GM12878 (cell line): Measurements from ENCODE around the gene CIRBP. TPM values are rescaled to one million over a fixed set of nuclear protein-coding genes. Genes with fewer than 3 reads are reported as not detected.

Source experiments
- ATAC-seq: fragments of 200-7000 bp; cut with Tn5 transposase; 3 replicates; pipeline ENCODE4 v1.9.1; 2020; ENCODE audit warnings: mild to moderate bottlenecking, moderate library complexity
- BruUV-seq: library from RNA; stranded (reverse); fragments of 400-500 nt; replicated peaks from 2 replicates; lab custom pipeline; 2021; lab: Mats Ljungman, UMichigan
- CTCF ChIA-PET: fragments of 300-600 bp; sonication (Branson Sonifier 250); formaldehyde crosslinking; extraction: SDS; loops from one replicate; lab custom pipeline; 2021; ENCODE audit warnings: inconsistent platforms; lab: Yijun Ruan, JAX
- POLR2A ChIA-PET: fragments of 350-600 bp; formaldehyde crosslinking; extraction: SDS; loops from one replicate; lab custom pipeline; 2021; ENCODE audit warnings: inconsistent platforms; lab: Charles Lee
- RAD21 ChIA-PET: fragments of 300-600 bp; sonication (Branson Sonifier 250); formaldehyde crosslinking; loops from one replicate; lab custom pipeline; 2023; ENCODE audit warnings: antibody characterized with exemption; ENCODE audit not compliant: unreplicated experiment; lab: Charles Lee
- SMC1A ChIA-PET: fragments of 300-600 bp; sonication (Branson Sonifier 250); formaldehyde crosslinking; loops from one replicate; lab custom pipeline; 2023; ENCODE audit not compliant: unreplicated experiment, uncharacterized antibody; lab: Charles Lee
- DNase-seq: peaks from one replicate; pipeline ENCODE4 v3.0.0-alpha.2; 2011; ENCODE audit warnings: low read depth, low spot score
- FAIRE-seq: peaks from 3 replicates; lab custom pipeline; 2011; peaks lifted over from hg19 to GRCh38; lab: Jason Lieb, UNC
- H2AFZ ChIP-seq: 2 replicates; pipeline ENCODE4 v1.6.0; 2011; ENCODE audit warnings: low read depth, low read length, control low read depth; ENCODE audit not compliant: control insufficient read depth
- H3K27ac ChIP-seq: 2 replicates; pipeline ENCODE4 v1.5.1; 2011; ENCODE audit warnings: control low read depth; ENCODE audit not compliant: control insufficient read depth, insufficient read depth
- H3K27me3 ChIP-seq, 2 experiments: replicated peaks in 1 of 2; 2 replicates each; pipeline versions ENCODE4 v1.6.0 to v1.6.1; 2011; ENCODE audit warnings: low read length in 1 of 2; ENCODE audit not compliant: control insufficient read depth in 2 of 2, insufficient read depth in 2 of 2
- H3K36me3 ChIP-seq, 2 experiments: 2 replicates each; pipeline ENCODE4 v1.5.1; 2011; ENCODE audit warnings: low read length in 1 of 2; ENCODE audit not compliant: control insufficient read depth in 2 of 2, insufficient read depth in 2 of 2
- H3K4me1 ChIP-seq: 2 replicates; pipeline ENCODE4 v1.6.1; 2011; ENCODE audit warnings: mild to moderate bottlenecking, low read length, moderate library complexity, mixed read lengths; ENCODE audit not compliant: control insufficient read depth, insufficient read depth
- H3K4me2 ChIP-seq: 2 replicates; pipeline ENCODE4 v1.6.0; 2011; ENCODE audit warnings: control low read depth; ENCODE audit not compliant: control insufficient read depth, insufficient read depth
- H3K4me3 ChIP-seq: fragments of 200-600 bp; sonication (generic); 2 replicates; pipeline ENCODE4 v1.5.1; 2016
- H3K79me2 ChIP-seq: 2 replicates; pipeline ENCODE4 v1.6.0; 2011; ENCODE audit warnings: low read length; ENCODE audit not compliant: control insufficient read depth, insufficient read depth
- H3K9ac ChIP-seq: 2 replicates; pipeline ENCODE4 v1.8.0; 2011; ENCODE audit warnings: low read length, control low read depth, mixed read lengths; ENCODE audit not compliant: control insufficient read depth, insufficient read depth
- H3K9me3 ChIP-seq: replicated peaks from 3 replicates; pipeline ENCODE4 v1.5.1; 2011; ENCODE audit warnings: mild to moderate bottlenecking, low read length; ENCODE audit not compliant: control insufficient read depth, insufficient read depth
- H4K20me1 ChIP-seq: 2 replicates; pipeline ENCODE4 v1.6.0; 2011; ENCODE audit not compliant: control insufficient read depth, insufficient read depth
- HDAC6 ChIP-seq: fragments of 200-600 bp; sonication (generic); IDR thresholded peaks from one replicate; pipeline ENCODE4 v1.8.0; 2017; ENCODE audit warnings: antibody characterized with exemption; ENCODE audit not compliant: unreplicated experiment
- KAT2A ChIP-seq: conservative IDR thresholded peaks from 2 replicates; pipeline ENCODE4 v1.6.1; 2011; ENCODE audit warnings: low read depth, low read length; ENCODE audit not compliant: control insufficient read depth
- STAT3 ChIP-seq: IDR thresholded peaks from 2 replicates; pipeline ENCODE4 v1.6.1; 2011; ENCODE audit warnings: low read depth, low read length, improper control_type of control experiment
- ZBTB33 ChIP-seq: fragments of 450-650 bp; IDR thresholded peaks from 2 replicates; pipeline ENCODE4 v1.6.1; 2017; ENCODE audit warnings: mild to moderate bottlenecking
- ZZZ3 ChIP-seq: IDR thresholded peaks from 2 replicates; pipeline ENCODE4 v1.6.1; 2011; ENCODE audit warnings: low read depth; ENCODE audit not compliant: control insufficient read depth, insufficient read length
- WGBS: methylation state at CpG from one replicate; pipeline ENCODE4 v1.1.6; 2016; ENCODE audit warnings: low lambda C conversion rate; ENCODE audit not compliant: insufficient replicate concordance, insufficient coverage; ENCODE audit errors: missing lambda C conversion rate; 5-methylcytosine and 5-hydroxymethylcytosine counted together
- in situ Hi-C: fragments of 300-500 bp; cut with MboI; formaldehyde crosslinking; loops from 9 replicates; pipeline ENCODE4 v1.14.3; 2018; ENCODE audit warnings: mixed read lengths
- intact Hi-C: fragments of 100-400 bp; cut with micrococcal nuclease; formaldehyde crosslinking; loops from one replicate; pipeline ENCODE4 v1.14.2; 2022; ENCODE audit not compliant: unreplicated experiment
- polyA plus RNA-seq, 11 experiments: library from polyadenylated mRNA; depleted of rRNA in 4 of 11; unstranded in 6 of 11; stranded (reverse) in 5 of 11; fragments of >200 nt; fragmentation: Nextera tagmentation in 4 of 11; fragmentation: Illumina TruSeq in 1 of 11; extraction: Ambion mirVana in 4 of 11; extraction: Trizol in 1 of 11; gene quantifications; 1 replicate in 1 of 11; 2 replicates in 10 of 11; pipeline versions ENCODE4 v1.2.1 to v1.2.3, GENCODE V29; 2011 to 2016; ENCODE audit warnings: inconsistent platforms in 2 of 11, missing spikeins in 2 of 11, low read depth in 1 of 11
- total RNA-seq, 4 experiments: library from RNA; depleted of rRNA in 3 of 4; stranded (reverse); fragments of >200 nt in 3 of 4; fragmentation: Illumina TruSeq in 1 of 4; extraction: Trizol in 1 of 4; gene quantifications; 2 replicates each; pipeline versions ENCODE4 v1.2.1 to v1.2.3, GENCODE V29; 2013 to 2021

The CIRBP gene
- total and polyA plus RNA-seq, 10 of the 15 experiments (the other 5 are each of a cell fraction or from before 2014, with no cell fraction given) = 27.6 to 335 (median 229) TPM

GRCh38 chr19:1296078-1296477 lies 26.9 kb downstream of the CIRBP start:
- in situ Hi-C loops (no loop called here), intact Hi-C loops (no loop called here)
- no TSS peak for BruUV-seq
- DNase-seq = no peak
- no peaks in the 10 kb centered on the region for H4K20me1 ChIP-seq
- POLR2A ChIA-PET = no interaction called here
- H3K4me2 ChIP-seq = no peak overlapping the region
- SMC1A ChIA-PET = no interaction called here
- TF ChIP-seq KAT2A (no peak), STAT3 (no peak), HDAC6 (no peak), ZZZ3 (no peak), ZBTB33 (no peak)
- H3K27me3 ChIP-seq = no peaks in the 10 kb centered on the region
- no peak overlapping the region for H2AFZ ChIP-seq
- no peak for ATAC-seq
- RAD21 ChIA-PET = no interaction called here
- H3K9ac ChIP-seq = no peak overlapping the region
- peaks cover 15% of the 10 kb centered on the region for H3K4me1 ChIP-seq
- no peak overlapping the region for H3K4me3 ChIP-seq
- no peaks in the 10 kb centered on the region for H3K36me3 ChIP-seq
- no peak overlapping the region for H3K27ac ChIP-seq
- H3K9me3 ChIP-seq = no peaks in the 10 kb centered on the region
- FAIRE-seq = no peak
- 76% methylated on average over 13 of the region's 13 CpGs for WGBS
- no peaks in the 10 kb centered on the region for H3K79me2 ChIP-seq
- CTCF ChIA-PET = no interaction called here
